Effector memory CD4-positive, alpha-beta T cell (primary cell): Measurements from ENCODE around the gene PPP2R5C.
A peak's percentile ranks its signal among the peaks of the same experiment; 100 is the strongest.

Source experiments
- DNase-seq, 3 donors: peaks; one replicate each; pipeline ENCODE4 v3.0.0-alpha.2; 2020
- H3K27ac ChIP-seq: 2 replicates; pipeline ENCODE4 v1.7.0; 2013; ENCODE audit warnings: mild to moderate bottlenecking, low read length, moderate library complexity; ENCODE audit not compliant: insufficient read depth, poor library complexity, severe bottlenecking
- H3K27me3 ChIP-seq: replicated peaks from 2 replicates; pipeline ENCODE4 v1.7.0; 2013; ENCODE audit warnings: mild to moderate bottlenecking, low read length; ENCODE audit not compliant: insufficient read depth, control insufficient read depth, poor library complexity, severe bottlenecking
- H3K36me3 ChIP-seq: 2 replicates; pipeline ENCODE4 v1.7.0; 2013; ENCODE audit warnings: mild to moderate bottlenecking, low read length, moderate library complexity; ENCODE audit not compliant: control insufficient read depth, insufficient read depth
- H3K4me1 ChIP-seq: 2 replicates; pipeline ENCODE4 v1.7.0; 2013; ENCODE audit warnings: low read length, mild to moderate bottlenecking; ENCODE audit not compliant: control insufficient read depth, insufficient read depth, poor library complexity, severe bottlenecking
- H3K4me3 ChIP-seq: 2 replicates; pipeline ENCODE4 v1.7.0; 2013; ENCODE audit warnings: low read length, low read depth, mild to moderate bottlenecking; ENCODE audit not compliant: insufficient read depth, poor library complexity, severe bottlenecking
- H3K9me3 ChIP-seq: 2 replicates; pipeline ENCODE4 v1.7.0; 2013; ENCODE audit warnings: mild to moderate bottlenecking, low read length, moderate library complexity; ENCODE audit not compliant: control insufficient read depth

Gene PPP2R5C

GRCh38 chr14:101914083-101914482 lies 152.6 kb downstream of the PPP2R5C start:
- Histone ChIP-seq H3K27ac (no peak overlapping the region), H3K36me3 (peaks cover 83% of the 10 kb centered on the region), H3K27me3 (no peaks in the 10 kb centered on the region), H3K4me3 (no peak overlapping the region), H3K4me1 (no peaks in the 10 kb centered on the region), H3K9me3 (no peaks in the 10 kb centered on the region)
- DNase-seq, result no peak

GRCh38 chr14:101915871-101916815 lies 154.6 kb downstream of the PPP2R5C start:
- H3K9me3 ChIP-seq, result no peaks in the 10 kb centered on the region
- no peaks in the 10 kb centered on the region for H3K27me3 ChIP-seq
- no peak overlapping the region for H3K4me3 ChIP-seq
- no peaks in the 10 kb centered on the region for H3K4me1 ChIP-seq
- no peak for DNase-seq
- no peak overlapping the region for H3K27ac ChIP-seq
- peaks cover 80% of the 10 kb centered on the region for H3K36me3 ChIP-seq

GRCh38 chr14:101916816-101917412 lies 155.4 kb downstream of the PPP2R5C start:
- H3K36me3 ChIP-seq, result peaks cover 75% of the 10 kb centered on the region
- no peak for DNase-seq
- no peaks in the 10 kb centered on the region for H3K9me3 ChIP-seq
- H3K4me3 ChIP-seq, result no peak overlapping the region
- H3K4me1 ChIP-seq, result no peaks in the 10 kb centered on the region
- H3K27me3 ChIP-seq, result no peaks in the 10 kb centered on the region
- no peak overlapping the region for H3K27ac ChIP-seq

- Histone ChIP-seq H3K36me3 (peaks cover 71% of the 10 kb centered on the region), H3K9me3 (no peaks in the 10 kb centered on the region), H3K4me1 (no peaks in the 10 kb centered on the region), H3K4me3 (no peak overlapping the region), H3K27ac (no peak overlapping the region), H3K27me3 (no peaks in the 10 kb centered on the region)
- no peak for DNase-seq
These were observed 156.0 kb downstream of the PPP2R5C start for GRCh38 chr14:101917413-101918017.

GRCh38 chr14:101918065-101918989 lies 156.8 kb downstream of the PPP2R5C start:
- no peak overlapping the region for H3K4me3 ChIP-seq
- no peaks in the 10 kb centered on the region for H3K4me1 ChIP-seq
- H3K27ac ChIP-seq, result no peak overlapping the region
- H3K27me3 ChIP-seq, result no peaks in the 10 kb centered on the region
- H3K36me3 ChIP-seq, result peaks cover 64% of the 10 kb centered on the region
- DNase-seq, result no peak
- no peaks in the 10 kb centered on the region for H3K9me3 ChIP-seq

GRCh38 chr14:101920271-101920670 lies 158.8 kb downstream of the PPP2R5C start:
- peaks cover 52% of the 10 kb centered on the region for H3K36me3 ChIP-seq
- peak overlapping the region; percentile 3 for H3K27ac ChIP-seq
- no peak overlapping the region for H3K4me3 ChIP-seq
- H3K4me1 ChIP-seq, result no peaks in the 10 kb centered on the region
- no peaks in the 10 kb centered on the region for H3K9me3 ChIP-seq
- no peak for DNase-seq
- H3K27me3 ChIP-seq, result no peaks in the 10 kb centered on the region

- H3K36me3 ChIP-seq, result peaks cover 41% of the 10 kb centered on the region
- no peak for DNase-seq
- no peaks in the 10 kb centered on the region for H3K27me3 ChIP-seq
- no peaks in the 10 kb centered on the region for H3K4me1 ChIP-seq
- H3K27ac ChIP-seq, result no peak overlapping the region
- no peaks in the 10 kb centered on the region for H3K9me3 ChIP-seq
- no peak overlapping the region for H3K4me3 ChIP-seq
These were observed 161.4 kb downstream of the PPP2R5C start for GRCh38 chr14:101922866-101923265.

GRCh38 chr14:101925152-101925551 lies 163.6 kb downstream of the PPP2R5C start:
- Histone ChIP-seq H3K36me3 (peaks cover 36% of the 10 kb centered on the region), H3K27ac (no peak overlapping the region), H3K27me3 (no peaks in the 10 kb centered on the region), H3K4me3 (no peak overlapping the region), H3K4me1 (no peaks in the 10 kb centered on the region), H3K9me3 (no peaks in the 10 kb centered on the region)
- no peak for DNase-seq

GRCh38 chr14:101926085-101926484 lies 164.6 kb downstream of the PPP2R5C start:
- Histone ChIP-seq H3K36me3 (peaks cover 30% of the 10 kb centered on the region), H3K27me3 (no peaks in the 10 kb centered on the region), H3K27ac (no peak overlapping the region), H3K4me1 (no peaks in the 10 kb centered on the region), H3K4me3 (no peak overlapping the region), H3K9me3 (no peaks in the 10 kb centered on the region)
- no peak for DNase-seq
